Occipital lobe (tissue), 2 donors: Measurements from ENCODE around the gene PAGE4. TPM values are rescaled to one million over a fixed set of nuclear protein-coding genes. Genes with fewer than 3 reads are reported as not detected.

Experiments used
- DNase-seq: peaks from one replicate; lab custom pipeline; 2025; lab: John Stamatoyannopoulos, UW
- total RNA-seq: library from RNA; depleted of rRNA; stranded (reverse); fragments of >200 nt; gene quantifications from one replicate; pipeline ENCODE4 v1.2.3, GENCODE V29; 2014

The PAGE4 gene
- total RNA-seq, result not detected

- DNase-seq, result no peak
These were observed at the start of gene PAGE4 for GRCh38 chrX:49829016-49829415. Gene PAGE4 (plus strand): TSS chrX:49829303. CDS start chrX:49830429, 1,126 bp downstream.

GRCh38 chrX:49784747-49785280 lies 44.3 kb upstream of the PAGE4 start:
- no peak for DNase-seq

GRCh38 chrX:49792376-49792775 lies 36.7 kb upstream of the PAGE4 start:
- no peak for DNase-seq

- DNase-seq, result no peak
These were observed 35.4 kb upstream of the PAGE4 start for GRCh38 chrX:49793686-49794085.

GRCh38 chrX:49799828-49800227 lies 29.3 kb upstream of the PAGE4 start:
- DNase-seq, result no peak

GRCh38 chrX:49809891-49810632 lies 19.0 kb upstream of the PAGE4 start:
- DNase-seq, result no peak

- no peak for DNase-seq
These were observed 16.9 kb upstream of the PAGE4 start for GRCh38 chrX:49812177-49812576.

GRCh38 chrX:49816435-49816834 lies 12.7 kb upstream of the PAGE4 start:
- no peak for DNase-seq

GRCh38 chrX:49838374-49838773 lies 9.3 kb downstream of the PAGE4 start:
- DNase-seq, result no peak

- peak; percentile 41 for DNase-seq
These were observed 11.6 kb downstream of the PAGE4 start for GRCh38 chrX:49840679-49841078.

GRCh38 chrX:49842621-49843020 lies 13.5 kb downstream of the PAGE4 start:
- DNase-seq, result no peak

- DNase-seq, result peak; percentile 42
These were observed 15.5 kb downstream of the PAGE4 start for GRCh38 chrX:49844611-49845010.

- DNase-seq, result no peak
These were observed 16.7 kb downstream of the PAGE4 start for GRCh38 chrX:49845701-49846403.

GRCh38 chrX:49846522-49846921 lies 17.4 kb downstream of the PAGE4 start:
- DNase-seq, result no peak

GRCh38 chrX:49848275-49848674 lies 19.2 kb downstream of the PAGE4 start:
- DNase-seq, result no peak

GRCh38 chrX:49850028-49850427 lies 20.9 kb downstream of the PAGE4 start:
- no peak for DNase-seq

- DNase-seq, result no peak
These were observed 24.6 kb downstream of the PAGE4 start for GRCh38 chrX:49853661-49854060.

GRCh38 chrX:49856819-49857218 lies 27.7 kb downstream of the PAGE4 start:
- DNase-seq, result no peak

GRCh38 chrX:49858341-49858740 lies 29.2 kb downstream of the PAGE4 start:
- DNase-seq, result no peak

GRCh38 chrX:49859491-49859890 lies 30.4 kb downstream of the PAGE4 start:
- DNase-seq, result no peak

- DNase-seq, result no peak
These were observed 31.9 kb downstream of the PAGE4 start for GRCh38 chrX:49860867-49861535.

- DNase-seq, result no peak
These were observed 33.0 kb downstream of the PAGE4 start for GRCh38 chrX:49862093-49862492.
